ENCODE results near the gene BMP4.
A peak's percentile ranks its signal among the peaks of the same experiment; 100 is the strongest.

BMP4 gene

GRCh38 chr14:53956427-53957201 lies at the start of gene BMP4:
TSS of gene BMP4 (minus strand) at chr14:53956825. CDS start at chr14:53952222, 4,603 bp downstream.
- peaks cover 9% of the 10 kb centered on the region; the same call in 1 of the 2 replicates for H3K4me1 ChIP-seq (ENCODE audit: control insufficient read depth, low read length)
- peak within 1 kb of the TSS; percentile 71 for H3K4me3 ChIP-seq (ENCODE audit: low read length)
- no peaks in the 10 kb centered on the region for H3K9me2 ChIP-seq (replicated peaks; ENCODE audit: control insufficient read depth, low read length)
- peaks cover 23% of the 10 kb centered on the region for H3K27me3 ChIP-seq (ENCODE audit: control insufficient read depth, low read length)
- H3K4me2 ChIP-seq (ENCODE audit: low read length), result peak within 1 kb of the TSS; percentile 67
- H3K36me3 ChIP-seq (ENCODE audit: control insufficient read depth, low read length), result no peaks in the 10 kb centered on the region
- no peaks in the 10 kb centered on the region for H3K79me2 ChIP-seq (ENCODE audit: control insufficient read depth, low read length)
- TF ChIP-seq EZH2phosphoT487 (IDR thresholded peaks at IDR 0.05; ENCODE audit: borderline replicate concordance, low read length) (no peak), CTCF (IDR thresholded peaks at IDR 0.05; ENCODE audit: low read depth, low read length, poor library complexity, severe bottlenecking) (no peak)
- H3F3A ChIP-seq (ENCODE audit: control insufficient read depth, insufficient read depth), result no peaks in the 10 kb centered on the region
- no peak within 1 kb of the TSS for H3K27ac ChIP-seq (ENCODE audit: low read depth, low read length)
- H3K9me3 ChIP-seq (ENCODE audit: control insufficient read depth, insufficient read depth, low read length), result no peaks in the 10 kb centered on the region
- H4K20me1 ChIP-seq (ENCODE audit: control insufficient read depth, insufficient read depth, low read depth, low read length), result no peaks in the 10 kb centered on the region

- Histone ChIP-seq H3K4me3 (ENCODE audit: low read length) (no peak overlapping the region), H3K27ac (ENCODE audit: low read depth, low read length) (no peak overlapping the region), H4K20me1 (ENCODE audit: control insufficient read depth, insufficient read depth, low read depth, low read length) (no peaks in the 10 kb centered on the region), H3K4me1 (ENCODE audit: control insufficient read depth, low read length) (no peaks in the 10 kb centered on the region), H3K9me3 (ENCODE audit: control insufficient read depth, insufficient read depth, low read length) (no peaks in the 10 kb centered on the region), H3K4me2 (ENCODE audit: low read length) (no peak overlapping the region), H3K36me3 (ENCODE audit: control insufficient read depth, low read length) (no peaks in the 10 kb centered on the region), H3F3A (ENCODE audit: control insufficient read depth, insufficient read depth) (no peaks in the 10 kb centered on the region), H3K9me2 (replicated peaks; ENCODE audit: control insufficient read depth, low read length) (no peaks in the 10 kb centered on the region), H3K79me2 (ENCODE audit: control insufficient read depth, low read length) (no peaks in the 10 kb centered on the region), H3K27me3 (ENCODE audit: control insufficient read depth, low read length) (no peaks in the 10 kb centered on the region)
- TF ChIP-seq EZH2phosphoT487 (IDR thresholded peaks at IDR 0.05; ENCODE audit: borderline replicate concordance, low read length) (no peak), CTCF (IDR thresholded peaks at IDR 0.05; ENCODE audit: low read depth, low read length, poor library complexity, severe bottlenecking) (no peak)
Measured at GRCh38 chr14:54003064-54003463, 46.4 kb upstream of the BMP4 start.

GRCh38 chr14:54002653-54003052 lies 46.0 kb upstream of the BMP4 start:
- no peaks in the 10 kb centered on the region for H3K27me3 ChIP-seq (ENCODE audit: control insufficient read depth, low read length)
- no peak overlapping the region for H3K4me3 ChIP-seq (ENCODE audit: low read length)
- TF ChIP-seq EZH2phosphoT487 (IDR thresholded peaks at IDR 0.05; ENCODE audit: borderline replicate concordance, low read length) (no peak), CTCF (IDR thresholded peaks at IDR 0.05; ENCODE audit: low read depth, low read length, poor library complexity, severe bottlenecking) (no peak)
- H3K79me2 ChIP-seq (ENCODE audit: control insufficient read depth, low read length), result no peaks in the 10 kb centered on the region
- no peaks in the 10 kb centered on the region for H3K4me1 ChIP-seq (ENCODE audit: control insufficient read depth, low read length)
- H3K4me2 ChIP-seq (ENCODE audit: low read length), result no peak overlapping the region
- no peaks in the 10 kb centered on the region for H3K9me3 ChIP-seq (ENCODE audit: control insufficient read depth, insufficient read depth, low read length)
- H3K36me3 ChIP-seq (ENCODE audit: control insufficient read depth, low read length), result no peaks in the 10 kb centered on the region
- H3K9me2 ChIP-seq (replicated peaks; ENCODE audit: control insufficient read depth, low read length), result no peaks in the 10 kb centered on the region
- no peaks in the 10 kb centered on the region for H3F3A ChIP-seq (ENCODE audit: control insufficient read depth, insufficient read depth)
- H3K27ac ChIP-seq (ENCODE audit: low read depth, low read length), result no peak overlapping the region
- no peaks in the 10 kb centered on the region for H4K20me1 ChIP-seq (ENCODE audit: control insufficient read depth, insufficient read depth, low read depth, low read length)

Measured in DOHH2 (cell line).